HG03378 (cell line): Measurements from ENCODE around the gene CLDN9.

ENCODE experiments used
- ATAC-seq: cut with Tn5 transposase; IDR thresholded peaks from one replicate; pipeline ENCODE4 v1.9.1; 2021; ENCODE audit warnings: mild to moderate bottlenecking, moderate library complexity; ENCODE audit not compliant: unreplicated experiment

The CLDN9 gene

GRCh38 chr16:2974319-2975056, 38.2 kb upstream of the CLDN9 start:
- no peak for ATAC-seq

GRCh38 chr16:2975161-2975795, 37.4 kb upstream of the CLDN9 start:
- no peak for ATAC-seq

- ATAC-seq, result no peak
These were observed 36.5 kb upstream of the CLDN9 start for GRCh38 chr16:2976201-2976600.

- no peak for ATAC-seq
These were observed 36.0 kb upstream of the CLDN9 start for GRCh38 chr16:2976673-2977072.

- ATAC-seq, result no peak
These were observed 35.3 kb upstream of the CLDN9 start for GRCh38 chr16:2977440-2977839.

- no peak for ATAC-seq
These were observed 33.0 kb upstream of the CLDN9 start for GRCh38 chr16:2979669-2980226.

GRCh38 chr16:2980227-2981176, 32.2 kb upstream of the CLDN9 start, which contains the start of gene PKMYT1:
Gene PKMYT1 (minus strand): TSS chr16:2980446. CDS start chr16:2979657, 789 bp downstream.
- ATAC-seq, result peak; percentile 53

- no peak for ATAC-seq
These were observed 31.4 kb upstream of the CLDN9 start for GRCh38 chr16:2981177-2981898.

- no peak for ATAC-seq
These were observed 30.8 kb upstream of the CLDN9 start for GRCh38 chr16:2981899-2982250.

- ATAC-seq, result no peak
These were observed 30.3 kb upstream of the CLDN9 start for GRCh38 chr16:2982402-2982801.

GRCh38 chr16:2983706-2984136, 29.0 kb upstream of the CLDN9 start:
- ATAC-seq, result no peak

GRCh38 chr16:2985462-2985861, 27.3 kb upstream of the CLDN9 start:
- ATAC-seq, result no peak

GRCh38 chr16:2985893-2986355, 26.8 kb upstream of the CLDN9 start:
- ATAC-seq, result no peak

- ATAC-seq, result no peak
These were observed 26.0 kb upstream of the CLDN9 start for GRCh38 chr16:2986623-2987188.

GRCh38 chr16:2987286-2987685, 25.4 kb upstream of the CLDN9 start:
- no peak for ATAC-seq

- no peak for ATAC-seq
These were observed 24.9 kb upstream of the CLDN9 start for GRCh38 chr16:2987833-2988232.

- ATAC-seq, result no peak
These were observed 24.1 kb upstream of the CLDN9 start for GRCh38 chr16:2988590-2989099.

GRCh38 chr16:2990891-2991290, 21.8 kb upstream of the CLDN9 start:
- no peak for ATAC-seq

- no peak for ATAC-seq
These were observed 21.0 kb upstream of the CLDN9 start for GRCh38 chr16:2991566-2992261.
